Measurements from ENCODE around the gene GRXCR1.

Gene GRXCR1

GRCh38 chr4:42906341-42906740 is 13.8 kb downstream of the GRXCR1 start:
- Mint-ChIP-seq H3K27ac (no peak overlapping the region), H3K9me3 (no peaks in the 10 kb centered on the region), H3K4me1 (ENCODE audit: low read depth) (no peaks in the 10 kb centered on the region), H3K4me3 (no peak overlapping the region), H3K36me3 (ENCODE audit: low read depth) (no peaks in the 10 kb centered on the region), H3K27me3 (ENCODE audit: low read depth) (no peaks in the 10 kb centered on the region)
- DNase-seq (ENCODE audit: low spot score) = no peak

- no peak overlapping the region for H3K27ac Mint-ChIP-seq
- no peaks in the 10 kb centered on the region for H3K9me3 Mint-ChIP-seq
- no peaks in the 10 kb centered on the region for H3K27me3 Mint-ChIP-seq (ENCODE audit: low read depth)
- no peak for DNase-seq (ENCODE audit: low spot score)
- H3K4me1 Mint-ChIP-seq (ENCODE audit: low read depth) = no peaks in the 10 kb centered on the region
- H3K36me3 Mint-ChIP-seq (ENCODE audit: low read depth) = no peaks in the 10 kb centered on the region
- H3K4me3 Mint-ChIP-seq = no peak overlapping the region
Measured at GRCh38 chr4:42906891-42907759, 14.6 kb downstream of the GRXCR1 start.

- H3K27ac Mint-ChIP-seq = no peak overlapping the region
- H3K4me3 Mint-ChIP-seq = no peak overlapping the region
Measured at GRCh38 chr4:42910459-42910858, 17.9 kb downstream of the GRXCR1 start.

GRCh38 chr4:42914937-42915336 is 22.4 kb downstream of the GRXCR1 start:
- no peaks in the 10 kb centered on the region for H3K9me3 Mint-ChIP-seq

More at GRCh38 chr4:42910459-42910858, 17.9 kb downstream of the GRXCR1 start:
- no peak for DNase-seq (ENCODE audit: low spot score)
- H3K4me1 Mint-ChIP-seq (ENCODE audit: low read depth) = no peaks in the 10 kb centered on the region
- no peaks in the 10 kb centered on the region for H3K9me3 Mint-ChIP-seq
- H3K27me3 Mint-ChIP-seq (ENCODE audit: low read depth) = no peaks in the 10 kb centered on the region
- H3K36me3 Mint-ChIP-seq (ENCODE audit: low read depth) = no peaks in the 10 kb centered on the region

GRCh38 chr4:42915484-42915883 is 23.0 kb downstream of the GRXCR1 start:
- no peaks in the 10 kb centered on the region for H3K4me1 Mint-ChIP-seq (ENCODE audit: low read depth)
- no peaks in the 10 kb centered on the region for H3K27me3 Mint-ChIP-seq (ENCODE audit: low read depth)
- no peaks in the 10 kb centered on the region for H3K36me3 Mint-ChIP-seq (ENCODE audit: low read depth)
- no peak overlapping the region for H3K27ac Mint-ChIP-seq
- DNase-seq (ENCODE audit: low spot score) = no peak
- no peaks in the 10 kb centered on the region for H3K9me3 Mint-ChIP-seq
- H3K4me3 Mint-ChIP-seq = no peak overlapping the region

More at GRCh38 chr4:42914937-42915336, 22.4 kb downstream of the GRXCR1 start:
- Mint-ChIP-seq H3K4me3 (no peak overlapping the region), H3K27ac (no peak overlapping the region), H3K4me1 (ENCODE audit: low read depth) (no peaks in the 10 kb centered on the region), H3K27me3 (ENCODE audit: low read depth) (no peaks in the 10 kb centered on the region), H3K36me3 (ENCODE audit: low read depth) (no peaks in the 10 kb centered on the region)
- DNase-seq (ENCODE audit: low spot score) = no peak

- H3K36me3 Mint-ChIP-seq (ENCODE audit: low read depth) = no peaks in the 10 kb centered on the region
- no peak overlapping the region for H3K27ac Mint-ChIP-seq
- H3K4me3 Mint-ChIP-seq = no peak overlapping the region
- H3K4me1 Mint-ChIP-seq (ENCODE audit: low read depth) = no peaks in the 10 kb centered on the region
- H3K27me3 Mint-ChIP-seq (ENCODE audit: low read depth) = no peaks in the 10 kb centered on the region
- no peaks in the 10 kb centered on the region for H3K9me3 Mint-ChIP-seq
- DNase-seq (ENCODE audit: low spot score) = no peak
Measured at GRCh38 chr4:42917296-42917695, 24.8 kb downstream of the GRXCR1 start.

GRCh38 chr4:42923431-42923830 is 30.9 kb downstream of the GRXCR1 start:
- H3K36me3 Mint-ChIP-seq (ENCODE audit: low read depth) = no peaks in the 10 kb centered on the region
- no peak overlapping the region for H3K27ac Mint-ChIP-seq
- no peak for DNase-seq (ENCODE audit: low spot score)
- H3K9me3 Mint-ChIP-seq = no peaks in the 10 kb centered on the region
- H3K27me3 Mint-ChIP-seq (ENCODE audit: low read depth) = no peaks in the 10 kb centered on the region
- no peak overlapping the region for H3K4me3 Mint-ChIP-seq
- H3K4me1 Mint-ChIP-seq (ENCODE audit: low read depth) = no peaks in the 10 kb centered on the region

- H3K27me3 Mint-ChIP-seq (ENCODE audit: low read depth) = no peaks in the 10 kb centered on the region
- no peak overlapping the region for H3K27ac Mint-ChIP-seq
- DNase-seq (ENCODE audit: low spot score) = no peak
- H3K4me1 Mint-ChIP-seq (ENCODE audit: low read depth) = no peaks in the 10 kb centered on the region
- no peaks in the 10 kb centered on the region for H3K36me3 Mint-ChIP-seq (ENCODE audit: low read depth)
- H3K4me3 Mint-ChIP-seq = no peak overlapping the region
- H3K9me3 Mint-ChIP-seq = no peaks in the 10 kb centered on the region
Measured at GRCh38 chr4:42925921-42926320, 33.4 kb downstream of the GRXCR1 start.

GRCh38 chr4:42927946-42928345 is 35.4 kb downstream of the GRXCR1 start:
- no peak for DNase-seq (ENCODE audit: low spot score)
- no peaks in the 10 kb centered on the region for H3K9me3 Mint-ChIP-seq
- no peaks in the 10 kb centered on the region for H3K36me3 Mint-ChIP-seq (ENCODE audit: low read depth)
- no peak overlapping the region for H3K27ac Mint-ChIP-seq
- no peaks in the 10 kb centered on the region for H3K27me3 Mint-ChIP-seq (ENCODE audit: low read depth)
- H3K4me1 Mint-ChIP-seq (ENCODE audit: low read depth) = no peaks in the 10 kb centered on the region
- H3K4me3 Mint-ChIP-seq = no peak overlapping the region

- H3K36me3 Mint-ChIP-seq (ENCODE audit: low read depth) = no peaks in the 10 kb centered on the region
- H3K9me3 Mint-ChIP-seq = no peaks in the 10 kb centered on the region
- H3K4me3 Mint-ChIP-seq = no peak overlapping the region
- no peaks in the 10 kb centered on the region for H3K4me1 Mint-ChIP-seq (ENCODE audit: low read depth)
- H3K27ac Mint-ChIP-seq = no peak overlapping the region
- no peak for DNase-seq (ENCODE audit: low spot score)
- no peaks in the 10 kb centered on the region for H3K27me3 Mint-ChIP-seq (ENCODE audit: low read depth)
Measured at GRCh38 chr4:42928582-42928981, 36.1 kb downstream of the GRXCR1 start.

- Mint-ChIP-seq H3K27ac (no peak overlapping the region), H3K27me3 (ENCODE audit: low read depth) (no peaks in the 10 kb centered on the region), H3K36me3 (ENCODE audit: low read depth) (no peaks in the 10 kb centered on the region), H3K9me3 (no peaks in the 10 kb centered on the region), H3K4me3 (no peak overlapping the region), H3K4me1 (ENCODE audit: low read depth) (no peaks in the 10 kb centered on the region)
- no peak for DNase-seq (ENCODE audit: low spot score)
Measured at GRCh38 chr4:42942216-42942615, 49.7 kb downstream of the GRXCR1 start.

- no peak for DNase-seq (ENCODE audit: low spot score)
- no peaks in the 10 kb centered on the region for H3K9me3 Mint-ChIP-seq
- H3K4me1 Mint-ChIP-seq (ENCODE audit: low read depth) = no peaks in the 10 kb centered on the region
- no peak overlapping the region for H3K27ac Mint-ChIP-seq
- no peaks in the 10 kb centered on the region for H3K27me3 Mint-ChIP-seq (ENCODE audit: low read depth)
- no peaks in the 10 kb centered on the region for H3K36me3 Mint-ChIP-seq (ENCODE audit: low read depth)
- H3K4me3 Mint-ChIP-seq = no peak overlapping the region
Measured at GRCh38 chr4:42945874-42946273, 53.4 kb downstream of the GRXCR1 start.

- Mint-ChIP-seq H3K4me3 (no peak overlapping the region), H3K36me3 (ENCODE audit: low read depth) (no peaks in the 10 kb centered on the region), H3K27ac (no peak overlapping the region), H3K4me1 (ENCODE audit: low read depth) (no peaks in the 10 kb centered on the region), H3K9me3 (no peaks in the 10 kb centered on the region), H3K27me3 (ENCODE audit: low read depth) (no peaks in the 10 kb centered on the region)
- no peak for DNase-seq (ENCODE audit: low spot score)
Measured at GRCh38 chr4:42953321-42953720, 60.8 kb downstream of the GRXCR1 start.

- no peak for DNase-seq (ENCODE audit: low spot score)
- H3K4me1 Mint-ChIP-seq (ENCODE audit: low read depth) = no peaks in the 10 kb centered on the region
- no peaks in the 10 kb centered on the region for H3K27me3 Mint-ChIP-seq (ENCODE audit: low read depth)
Measured at GRCh38 chr4:42954963-42955669, 62.6 kb downstream of the GRXCR1 start.

More at GRCh38 chr4:42954963-42955669, 62.6 kb downstream of the GRXCR1 start:
- Mint-ChIP-seq H3K36me3 (ENCODE audit: low read depth) (no peaks in the 10 kb centered on the region), H3K9me3 (no peaks in the 10 kb centered on the region), H3K27ac (no peak overlapping the region), H3K4me3 (no peak overlapping the region)
